ENCODE results near the gene DUSP5. TPM values are rescaled to one million over a fixed set of nuclear protein-coding genes. Genes with fewer than 3 reads are reported as not detected.

Gene DUSP5
- total and polyA plus RNA-seq, 8 donors, result 0.58 to 23.2 (median 10.6) TPM

DNA sequence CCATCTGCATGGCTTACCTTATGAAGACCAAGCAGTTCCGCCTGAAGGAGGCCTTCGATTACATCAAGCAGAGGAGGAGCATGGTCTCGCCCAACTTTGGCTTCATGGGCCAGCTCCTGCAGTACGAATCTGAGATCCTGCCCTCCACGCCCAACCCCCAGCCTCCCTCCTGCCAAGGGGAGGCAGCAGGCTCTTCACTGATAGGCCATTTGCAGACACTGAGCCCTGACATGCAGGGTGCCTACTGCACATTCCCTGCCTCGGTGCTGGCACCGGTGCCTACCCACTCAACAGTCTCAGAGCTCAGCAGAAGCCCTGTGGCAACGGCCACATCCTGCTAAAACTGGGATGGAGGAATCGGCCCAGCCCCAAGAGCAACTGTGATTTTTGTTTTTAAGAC is 12.4 kb downstream of the DUSP5 start:
- intact Hi-C loops (cut with DNase I; ENCODE audit: low total_unique reads), result no loop called here
- WGBS, 5 donors, result 95 to 98% (median 96%) methylated on average over 8 to 9 of the region's 9 CpGs
- DNase-seq, result no peak
- H3K9me3 ChIP-seq, result no peaks in the 10 kb centered on the region
- H3K4me3 ChIP-seq, result no peak overlapping the region
- H3K27me3 ChIP-seq, result no peaks in the 10 kb centered on the region
- TF ChIP-seq, protein P1, sequence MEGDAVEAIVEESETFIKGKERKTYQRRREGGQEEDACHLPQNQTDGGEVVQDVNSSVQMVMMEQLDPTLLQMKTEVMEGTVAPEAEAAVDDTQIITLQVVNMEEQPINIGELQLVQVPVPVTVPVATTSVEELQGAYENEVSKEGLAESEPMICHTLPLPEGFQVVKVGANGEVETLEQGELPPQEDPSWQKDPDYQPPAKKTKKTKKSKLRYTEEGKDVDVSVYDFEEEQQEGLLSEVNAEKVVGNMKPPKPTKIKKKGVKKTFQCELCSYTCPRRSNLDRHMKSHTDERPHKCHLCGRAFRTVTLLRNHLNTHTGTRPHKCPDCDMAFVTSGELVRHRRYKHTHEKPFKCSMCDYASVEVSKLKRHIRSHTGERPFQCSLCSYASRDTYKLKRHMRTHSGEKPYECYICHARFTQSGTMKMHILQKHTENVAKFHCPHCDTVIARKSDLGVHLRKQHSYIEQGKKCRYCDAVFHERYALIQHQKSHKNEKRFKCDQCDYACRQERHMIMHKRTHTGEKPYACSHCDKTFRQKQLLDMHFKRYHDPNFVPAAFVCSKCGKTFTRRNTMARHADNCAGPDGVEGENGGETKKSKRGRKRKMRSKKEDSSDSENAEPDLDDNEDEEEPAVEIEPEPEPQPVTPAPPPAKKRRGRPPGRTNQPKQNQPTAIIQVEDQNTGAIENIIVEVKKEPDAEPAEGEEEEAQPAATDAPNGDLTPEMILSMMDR (IDR thresholded peaks at IDR 0.05), result no peak
- TF ChIP-seq EP300 (IDR thresholded peaks at IDR 0.05), result no peak
- TF ChIP-seq POLR2AphosphoS5 (IDR thresholded peaks at IDR 0.05), result no peak
- no peak for TF ChIP-seq POLR2A (IDR thresholded peaks at IDR 0.05)
- peaks cover 2 to 13% (median 5%) of the 10 kb centered on the region in 4 donors for H3K4me1 ChIP-seq
- no peak overlapping the region for H3K27ac ChIP-seq
- peaks cover 15 to 51% (median 37%) of the 10 kb centered on the region in 4 donors for H3K36me3 ChIP-seq

DNA sequence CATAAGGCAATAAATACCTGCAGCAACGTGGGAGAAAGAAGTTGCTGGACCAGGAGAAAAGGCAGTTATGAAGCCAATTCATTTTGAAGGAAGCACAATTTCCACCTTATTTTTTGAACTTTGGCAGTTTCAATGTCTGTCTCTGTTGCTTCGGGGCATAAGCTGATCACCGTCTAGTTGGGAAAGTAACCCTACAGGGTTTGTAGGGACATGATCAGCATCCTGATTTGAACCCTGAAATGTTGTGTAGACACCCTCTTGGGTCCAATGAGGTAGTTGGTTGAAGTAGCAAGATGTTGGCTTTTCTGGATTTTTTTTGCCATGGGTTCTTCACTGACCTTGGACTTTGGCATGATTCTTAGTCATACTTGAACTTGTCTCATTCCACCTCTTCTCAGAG is 13.0 kb downstream of the DUSP5 start:
- Histone ChIP-seq H3K27ac (no peak overlapping the region), H3K9me3 (no peaks in the 10 kb centered on the region), H3K4me1 (peaks cover 0 to 9% (median 4%) of the 10 kb centered on the region in 4 donors), H3K36me3 (peaks cover 15 to 51% (median 37%) of the 10 kb centered on the region in 4 donors), H3K4me3 (no peak overlapping the region), H3K27me3 (no peaks in the 10 kb centered on the region)
- 85 to 95% (median 90%) methylated on average over 3 of the region's 3 CpGs for WGBS, 5 donors
- intact Hi-C loops (cut with DNase I; ENCODE audit: low total_unique reads), result no loop called here
- DNase-seq, result no peak
- TF ChIP-seq, protein P1 (IDR thresholded peaks at IDR 0.05), result no peak
- TF ChIP-seq POLR2A (IDR thresholded peaks at IDR 0.05) (no peak), EP300 (IDR thresholded peaks at IDR 0.05) (no peak), POLR2AphosphoS5 (IDR thresholded peaks at IDR 0.05) (no peak)

DNA sequence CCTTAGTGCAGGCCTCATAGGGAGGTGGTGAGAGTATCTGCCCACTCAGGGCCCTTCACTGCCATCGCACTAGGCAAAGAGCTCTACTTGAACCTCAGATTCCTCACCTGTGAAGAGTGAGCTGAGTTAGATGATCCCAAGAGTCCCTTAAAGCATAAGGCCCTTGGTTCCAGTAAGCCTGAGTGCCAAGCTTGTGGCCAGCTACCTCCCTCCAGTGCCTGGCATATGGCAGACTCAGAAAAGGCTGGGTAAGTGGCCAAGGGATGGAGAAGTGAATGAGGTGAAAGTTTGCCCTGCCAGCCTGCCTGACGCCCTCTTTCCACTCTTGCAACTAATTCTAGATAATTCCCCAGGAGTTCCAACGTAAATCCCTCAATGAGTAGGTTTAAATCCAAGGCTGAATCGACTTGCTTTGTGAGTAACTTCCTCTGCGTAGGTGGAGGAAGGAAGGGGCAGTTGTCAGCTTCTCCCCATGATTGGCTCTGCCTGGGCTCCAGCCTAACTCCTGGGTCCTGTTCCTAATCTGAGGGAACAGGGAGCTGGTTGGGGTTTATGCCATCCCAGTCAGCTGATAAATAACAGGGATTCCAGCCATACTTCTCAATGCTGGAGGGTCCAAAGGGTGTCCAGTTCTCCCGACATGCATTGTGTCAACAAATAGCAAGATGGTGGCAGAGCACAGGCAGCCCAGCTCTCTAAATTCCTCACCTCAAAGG is 14.2 kb downstream of the DUSP5 start:
- no peak overlapping the region for H3K27ac ChIP-seq
- peaks cover 15 to 46% (median 35%) of the 10 kb centered on the region in 4 donors for H3K36me3 ChIP-seq
- no peak for DNase-seq
- WGBS, 5 donors, result 70 to 82% (median 74%) methylated on average over 6 of the region's 6 CpGs
- intact Hi-C loops (cut with DNase I; ENCODE audit: low total_unique reads), result no loop called here
- no peaks in the 10 kb centered on the region for H3K27me3 ChIP-seq
- peaks cover 0 to 9% (median 4%) of the 10 kb centered on the region in 4 donors for H3K4me1 ChIP-seq
- TF ChIP-seq POLR2A (IDR thresholded peaks at IDR 0.05) (no peak), EP300 (IDR thresholded peaks at IDR 0.05) (no peak), POLR2AphosphoS5 (IDR thresholded peaks at IDR 0.05) (no peak)
- TF ChIP-seq, protein P1 (IDR thresholded peaks at IDR 0.05), result no peak
- no peaks in the 10 kb centered on the region for H3K9me3 ChIP-seq
- no peak overlapping the region for H3K4me3 ChIP-seq

DNA sequence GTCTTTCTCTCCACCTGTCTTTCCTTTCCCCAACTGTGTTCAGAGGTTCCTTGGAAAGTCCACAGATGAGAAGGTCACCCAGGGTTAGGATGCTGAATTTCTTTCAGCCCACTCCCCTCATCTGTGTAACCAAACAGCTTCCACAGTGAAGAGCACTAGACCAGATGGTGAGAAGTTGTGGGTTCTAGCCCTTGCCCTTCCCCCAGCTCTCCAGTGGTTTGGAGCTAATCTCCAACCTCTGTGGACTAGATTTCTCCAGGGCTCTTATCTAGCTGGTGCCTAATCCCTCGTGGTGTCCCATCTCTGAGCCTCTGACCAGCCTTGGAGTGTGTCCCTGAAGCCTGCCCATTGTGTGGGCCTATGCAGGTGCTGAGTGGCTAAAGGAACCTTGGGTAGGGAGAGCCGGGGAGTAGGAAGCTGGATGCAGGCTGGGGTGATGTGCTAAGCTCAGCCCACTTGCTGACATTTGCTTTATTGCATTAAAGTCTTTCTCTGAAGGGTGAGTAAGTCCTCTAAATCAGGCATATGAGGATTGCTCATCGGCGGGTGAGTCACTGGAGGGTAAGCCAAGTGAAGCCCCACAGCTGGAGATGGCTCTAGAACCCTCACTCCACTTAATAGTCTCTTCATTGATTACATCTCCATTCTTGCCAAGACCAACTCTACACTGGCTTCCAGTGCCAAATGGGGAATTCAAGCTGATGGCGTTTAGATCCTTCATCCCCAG is 14.9 kb downstream of the DUSP5 start:
- Histone ChIP-seq H3K4me1 (peaks cover 0 to 9% (median 4%) of the 10 kb centered on the region in 4 donors), H3K27me3 (no peaks in the 10 kb centered on the region), H3K9me3 (no peaks in the 10 kb centered on the region), H3K27ac (no peak overlapping the region), H3K4me3 (no peak overlapping the region), H3K36me3 (peaks cover 15 to 39% (median 27%) of the 10 kb centered on the region in 4 donors)
- intact Hi-C loops (cut with DNase I; ENCODE audit: low total_unique reads), result no loop called here
- TF ChIP-seq POLR2A (IDR thresholded peaks at IDR 0.05) (no peak), POLR2AphosphoS5 (IDR thresholded peaks at IDR 0.05) (peak in 1 of 3 donors; percentile 37), EP300 (IDR thresholded peaks at IDR 0.05) (no peak)
- TF ChIP-seq, protein P1 (IDR thresholded peaks at IDR 0.05), result no peak
- DNase-seq, result no peak
- WGBS, 5 donors, result 59 to 78% (median 64%) methylated on average over 5 of the region's 5 CpGs

All from stomach (tissue), 9 donors.